Measurements from ENCODE around the gene GLI1.

GLI1 gene

GRCh38 chr12:57449375-57449774 lies 10.2 kb upstream of the GLI1 start:
- H3K27ac ChIP-seq (ENCODE audit: poor library complexity, severe bottlenecking) = no peak overlapping the region
- DNase-seq (ENCODE audit: low spot score) = no peak
- H3K36me3 ChIP-seq (ENCODE audit: low read depth) = no peaks in the 10 kb centered on the region
- peaks cover under 1% of the 10 kb centered on the region for H3K4me1 ChIP-seq (ENCODE audit: insufficient read depth, poor library complexity, severe bottlenecking)
- TF ChIP-seq CTCF (IDR thresholded peaks at IDR 0.05; ENCODE audit: poor library complexity, severe bottlenecking) = no peak
- H3K9me3 ChIP-seq (ENCODE audit: severe bottlenecking) = no peaks in the 10 kb centered on the region
- H3K4me3 ChIP-seq (ENCODE audit: severe bottlenecking) = no peak overlapping the region
- no peaks in the 10 kb centered on the region for H3K27me3 ChIP-seq (ENCODE audit: insufficient read depth, poor library complexity, severe bottlenecking)
- ATAC-seq (ENCODE audit: low read depth) = no peak

- Histone ChIP-seq H3K4me3 (ENCODE audit: severe bottlenecking) (no peak overlapping the region), H3K27ac (ENCODE audit: poor library complexity, severe bottlenecking) (no peak overlapping the region), H3K4me1 (ENCODE audit: insufficient read depth, poor library complexity, severe bottlenecking) (peaks cover 5% of the 10 kb centered on the region), H3K9me3 (ENCODE audit: severe bottlenecking) (no peaks in the 10 kb centered on the region), H3K36me3 (ENCODE audit: low read depth) (no peaks in the 10 kb centered on the region), H3K27me3 (ENCODE audit: insufficient read depth, poor library complexity, severe bottlenecking) (no peaks in the 10 kb centered on the region)
- no peak for ATAC-seq (ENCODE audit: low read depth)
- no peak for TF ChIP-seq CTCF (IDR thresholded peaks at IDR 0.05; ENCODE audit: poor library complexity, severe bottlenecking)
- DNase-seq (ENCODE audit: low spot score) = no peak
Observed at GRCh38 chr12:57450057-57450456, 9.5 kb upstream of the GLI1 start.

GRCh38 chr12:57451233-57451778 lies 8.3 kb upstream of the GLI1 start:
- peaks cover 5% of the 10 kb centered on the region for H3K4me1 ChIP-seq (ENCODE audit: insufficient read depth, poor library complexity, severe bottlenecking)
- TF ChIP-seq CTCF (IDR thresholded peaks at IDR 0.05; ENCODE audit: poor library complexity, severe bottlenecking) = no peak
- no peak for ATAC-seq (ENCODE audit: low read depth)
- no peak for DNase-seq (ENCODE audit: low spot score)
- H3K27ac ChIP-seq (ENCODE audit: poor library complexity, severe bottlenecking) = no peak overlapping the region
- H3K9me3 ChIP-seq (ENCODE audit: severe bottlenecking) = no peaks in the 10 kb centered on the region
- no peak overlapping the region for H3K4me3 ChIP-seq (ENCODE audit: severe bottlenecking)
- no peaks in the 10 kb centered on the region for H3K36me3 ChIP-seq (ENCODE audit: low read depth)
- no peaks in the 10 kb centered on the region for H3K27me3 ChIP-seq (ENCODE audit: insufficient read depth, poor library complexity, severe bottlenecking)

- DNase-seq (ENCODE audit: low spot score) (no peak), ATAC-seq (ENCODE audit: low read depth) (peak; percentile 8; the same call in 1 of the 3 replicates)
- H3K36me3 ChIP-seq (ENCODE audit: low read depth) = no peaks in the 10 kb centered on the region
- H3K9me3 ChIP-seq (ENCODE audit: severe bottlenecking) = no peaks in the 10 kb centered on the region
- no peak for TF ChIP-seq CTCF (IDR thresholded peaks at IDR 0.05; ENCODE audit: poor library complexity, severe bottlenecking)
- H3K27me3 ChIP-seq (ENCODE audit: insufficient read depth, poor library complexity, severe bottlenecking) = no peaks in the 10 kb centered on the region
- no peak overlapping the region for H3K27ac ChIP-seq (ENCODE audit: poor library complexity, severe bottlenecking)
- peaks cover 14% of the 10 kb centered on the region for H3K4me1 ChIP-seq (ENCODE audit: insufficient read depth, poor library complexity, severe bottlenecking)
- no peak overlapping the region for H3K4me3 ChIP-seq (ENCODE audit: severe bottlenecking)
Observed at GRCh38 chr12:57452181-57452936, 7.2 kb upstream of the GLI1 start.

- Histone ChIP-seq H3K4me3 (ENCODE audit: severe bottlenecking) (no peak overlapping the region), H3K27ac (ENCODE audit: poor library complexity, severe bottlenecking) (no peak overlapping the region), H3K27me3 (ENCODE audit: insufficient read depth, poor library complexity, severe bottlenecking) (no peaks in the 10 kb centered on the region), H3K4me1 (ENCODE audit: insufficient read depth, poor library complexity, severe bottlenecking) (peaks cover 20% of the 10 kb centered on the region), H3K9me3 (ENCODE audit: severe bottlenecking) (no peaks in the 10 kb centered on the region), H3K36me3 (ENCODE audit: low read depth) (no peaks in the 10 kb centered on the region)
- DNase-seq (ENCODE audit: low spot score) = no peak
- TF ChIP-seq CTCF (IDR thresholded peaks at IDR 0.05; ENCODE audit: poor library complexity, severe bottlenecking) = peak; percentile 91
- peak; percentile 70 for ATAC-seq (ENCODE audit: low read depth)
Observed at GRCh38 chr12:57452937-57453509, 6.6 kb upstream of the GLI1 start.
